ENCODE results near the gene GMPR2.

DNA sequence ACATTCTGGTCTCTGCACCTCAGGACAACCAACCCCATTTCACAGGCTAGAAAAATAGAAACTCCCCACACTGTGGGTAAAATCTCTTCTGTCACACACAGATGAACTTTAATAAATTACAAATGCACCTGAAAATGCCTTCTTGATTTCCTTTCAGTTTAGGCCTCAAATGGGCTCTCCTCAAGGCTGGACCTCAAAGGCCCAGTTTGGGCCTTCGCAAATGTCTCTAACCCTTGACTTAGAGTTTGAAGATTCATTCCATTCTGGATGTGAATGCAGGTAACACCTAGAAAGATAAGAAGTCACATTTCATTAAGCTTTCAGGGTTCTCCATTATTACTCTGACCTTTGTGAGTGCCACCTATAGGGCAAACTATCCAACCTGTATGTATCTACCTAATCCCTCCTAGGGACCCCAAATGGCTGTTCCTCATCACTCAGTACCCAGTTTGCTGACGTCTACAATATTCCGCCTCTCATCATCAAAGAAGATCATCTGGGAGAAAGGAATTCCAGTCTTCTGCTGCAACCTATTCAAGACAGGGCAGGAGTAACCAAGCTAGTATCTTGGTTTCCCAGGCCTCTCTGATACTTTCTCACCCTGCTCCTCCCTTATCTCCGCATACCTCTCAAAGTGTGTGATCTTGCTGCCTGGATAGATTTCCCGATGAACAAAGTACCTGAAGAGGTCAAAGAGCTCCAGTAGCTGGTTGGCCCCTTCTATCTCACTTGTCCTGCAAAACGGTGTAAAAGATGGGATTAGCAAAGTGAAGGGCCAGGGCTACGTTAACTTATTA, 18.7 kb upstream of the GMPR2 start:
- TF ChIP-seq CEBPB (IDR thresholded peaks at IDR 0.05; ENCODE audit: low read depth, low read length) (no peak), POLR2A (IDR thresholded peaks at IDR 0.05; ENCODE audit: low read depth, low read length) (no peak), NFE2L2 (IDR thresholded peaks at IDR 0.05; ENCODE audit: low read depth, low read length) (no peak), RAD21 (IDR thresholded peaks at IDR 0.05; ENCODE audit: low read length) (no peak), MXI1 (IDR thresholded peaks at IDR 0.05; ENCODE audit: borderline replicate concordance, low read depth, low read length) (no peak)
- TF ChIP-seq, protein P1, sequence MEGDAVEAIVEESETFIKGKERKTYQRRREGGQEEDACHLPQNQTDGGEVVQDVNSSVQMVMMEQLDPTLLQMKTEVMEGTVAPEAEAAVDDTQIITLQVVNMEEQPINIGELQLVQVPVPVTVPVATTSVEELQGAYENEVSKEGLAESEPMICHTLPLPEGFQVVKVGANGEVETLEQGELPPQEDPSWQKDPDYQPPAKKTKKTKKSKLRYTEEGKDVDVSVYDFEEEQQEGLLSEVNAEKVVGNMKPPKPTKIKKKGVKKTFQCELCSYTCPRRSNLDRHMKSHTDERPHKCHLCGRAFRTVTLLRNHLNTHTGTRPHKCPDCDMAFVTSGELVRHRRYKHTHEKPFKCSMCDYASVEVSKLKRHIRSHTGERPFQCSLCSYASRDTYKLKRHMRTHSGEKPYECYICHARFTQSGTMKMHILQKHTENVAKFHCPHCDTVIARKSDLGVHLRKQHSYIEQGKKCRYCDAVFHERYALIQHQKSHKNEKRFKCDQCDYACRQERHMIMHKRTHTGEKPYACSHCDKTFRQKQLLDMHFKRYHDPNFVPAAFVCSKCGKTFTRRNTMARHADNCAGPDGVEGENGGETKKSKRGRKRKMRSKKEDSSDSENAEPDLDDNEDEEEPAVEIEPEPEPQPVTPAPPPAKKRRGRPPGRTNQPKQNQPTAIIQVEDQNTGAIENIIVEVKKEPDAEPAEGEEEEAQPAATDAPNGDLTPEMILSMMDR (conservative IDR thresholded peaks at IDR 0.05; ENCODE audit: low read depth, low read length): no peak
- TF ChIP-seq, protein P2, sequence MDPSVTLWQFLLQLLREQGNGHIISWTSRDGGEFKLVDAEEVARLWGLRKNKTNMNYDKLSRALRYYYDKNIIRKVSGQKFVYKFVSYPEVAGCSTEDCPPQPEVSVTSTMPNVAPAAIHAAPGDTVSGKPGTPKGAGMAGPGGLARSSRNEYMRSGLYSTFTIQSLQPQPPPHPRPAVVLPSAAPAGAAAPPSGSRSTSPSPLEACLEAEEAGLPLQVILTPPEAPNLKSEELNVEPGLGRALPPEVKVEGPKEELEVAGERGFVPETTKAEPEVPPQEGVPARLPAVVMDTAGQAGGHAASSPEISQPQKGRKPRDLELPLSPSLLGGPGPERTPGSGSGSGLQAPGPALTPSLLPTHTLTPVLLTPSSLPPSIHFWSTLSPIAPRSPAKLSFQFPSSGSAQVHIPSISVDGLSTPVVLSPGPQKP (IDR thresholded peaks at IDR 0.05; ENCODE audit: borderline replicate concordance, low read depth, low read length): no peak

Data from IMR-90 (cell line).